ENCODE data around the gene HNRNPA3.
"Not testable (repeated sequence)": the region's sequence is repeated elsewhere in the genome, so short reads cannot be mapped to it uniquely, and the experiment has no call there.

DNA sequence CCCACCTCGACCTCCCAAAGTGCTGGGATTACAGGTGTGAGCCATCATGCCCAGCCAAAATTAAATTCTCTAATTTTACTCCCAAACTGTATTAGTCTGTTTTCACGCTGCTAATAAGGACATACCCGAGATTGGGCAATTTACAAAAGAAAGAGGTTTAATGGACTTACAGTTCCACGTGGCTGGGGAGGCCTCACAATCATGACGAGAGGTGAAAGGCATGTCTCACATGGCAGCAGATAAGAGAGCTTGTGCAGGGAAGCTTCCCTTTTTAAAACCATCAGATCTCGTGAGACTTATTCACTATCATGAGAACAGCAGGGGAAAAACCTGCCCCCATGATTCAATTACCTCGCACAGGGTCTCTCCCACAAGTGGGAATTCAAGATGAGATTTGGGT lies 26.6 kb upstream of the HNRNPA3 start:
- TF ChIP-seq, protein P1, sequence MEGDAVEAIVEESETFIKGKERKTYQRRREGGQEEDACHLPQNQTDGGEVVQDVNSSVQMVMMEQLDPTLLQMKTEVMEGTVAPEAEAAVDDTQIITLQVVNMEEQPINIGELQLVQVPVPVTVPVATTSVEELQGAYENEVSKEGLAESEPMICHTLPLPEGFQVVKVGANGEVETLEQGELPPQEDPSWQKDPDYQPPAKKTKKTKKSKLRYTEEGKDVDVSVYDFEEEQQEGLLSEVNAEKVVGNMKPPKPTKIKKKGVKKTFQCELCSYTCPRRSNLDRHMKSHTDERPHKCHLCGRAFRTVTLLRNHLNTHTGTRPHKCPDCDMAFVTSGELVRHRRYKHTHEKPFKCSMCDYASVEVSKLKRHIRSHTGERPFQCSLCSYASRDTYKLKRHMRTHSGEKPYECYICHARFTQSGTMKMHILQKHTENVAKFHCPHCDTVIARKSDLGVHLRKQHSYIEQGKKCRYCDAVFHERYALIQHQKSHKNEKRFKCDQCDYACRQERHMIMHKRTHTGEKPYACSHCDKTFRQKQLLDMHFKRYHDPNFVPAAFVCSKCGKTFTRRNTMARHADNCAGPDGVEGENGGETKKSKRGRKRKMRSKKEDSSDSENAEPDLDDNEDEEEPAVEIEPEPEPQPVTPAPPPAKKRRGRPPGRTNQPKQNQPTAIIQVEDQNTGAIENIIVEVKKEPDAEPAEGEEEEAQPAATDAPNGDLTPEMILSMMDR (IDR thresholded peaks at IDR 0.05; ENCODE audit: low read depth, low read length), result not testable (repeated sequence)
- TF ChIP-seq POLR2A (IDR thresholded peaks at IDR 0.05; ENCODE audit: extremely low read depth, insufficient read length), result not testable (repeated sequence)

Measured in NB4 (cell line).